ENCODE results near the gene HOXB5.

DNA sequence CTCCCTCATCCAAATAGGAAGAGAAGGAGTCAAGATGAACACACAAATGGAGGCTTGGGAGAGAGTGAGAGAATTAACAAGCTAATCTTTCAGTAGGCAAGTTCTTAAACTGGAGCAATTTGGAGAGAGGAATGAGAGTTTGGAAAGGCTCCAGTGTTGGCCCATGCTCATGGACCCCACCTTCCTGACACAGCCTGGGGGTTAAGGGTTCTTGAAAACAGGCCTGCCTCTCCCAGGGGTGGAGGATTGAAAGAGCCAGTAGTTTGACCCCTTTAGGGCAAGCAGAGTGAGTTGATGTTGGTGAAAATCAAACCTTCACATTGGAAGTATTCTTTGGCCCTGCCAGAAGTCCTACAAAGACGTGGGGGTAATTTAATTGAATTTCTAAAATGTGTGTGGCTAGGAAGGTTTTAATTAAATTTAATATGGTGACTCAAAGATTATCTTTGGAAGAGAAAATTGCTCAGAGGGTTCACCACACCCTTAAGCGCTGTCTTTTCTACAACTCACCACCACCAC, 9.3 kb downstream of the HOXB5 start:
- TF ChIP-seq, protein P1, sequence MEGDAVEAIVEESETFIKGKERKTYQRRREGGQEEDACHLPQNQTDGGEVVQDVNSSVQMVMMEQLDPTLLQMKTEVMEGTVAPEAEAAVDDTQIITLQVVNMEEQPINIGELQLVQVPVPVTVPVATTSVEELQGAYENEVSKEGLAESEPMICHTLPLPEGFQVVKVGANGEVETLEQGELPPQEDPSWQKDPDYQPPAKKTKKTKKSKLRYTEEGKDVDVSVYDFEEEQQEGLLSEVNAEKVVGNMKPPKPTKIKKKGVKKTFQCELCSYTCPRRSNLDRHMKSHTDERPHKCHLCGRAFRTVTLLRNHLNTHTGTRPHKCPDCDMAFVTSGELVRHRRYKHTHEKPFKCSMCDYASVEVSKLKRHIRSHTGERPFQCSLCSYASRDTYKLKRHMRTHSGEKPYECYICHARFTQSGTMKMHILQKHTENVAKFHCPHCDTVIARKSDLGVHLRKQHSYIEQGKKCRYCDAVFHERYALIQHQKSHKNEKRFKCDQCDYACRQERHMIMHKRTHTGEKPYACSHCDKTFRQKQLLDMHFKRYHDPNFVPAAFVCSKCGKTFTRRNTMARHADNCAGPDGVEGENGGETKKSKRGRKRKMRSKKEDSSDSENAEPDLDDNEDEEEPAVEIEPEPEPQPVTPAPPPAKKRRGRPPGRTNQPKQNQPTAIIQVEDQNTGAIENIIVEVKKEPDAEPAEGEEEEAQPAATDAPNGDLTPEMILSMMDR (conservative IDR thresholded peaks at IDR 0.05; ENCODE audit: low read depth, low read length): no peak
- no peak for TF ChIP-seq EZH2 (IDR thresholded peaks at IDR 0.05; ENCODE audit: low read length, unreplicated experiment)

Data from PC-3 (cell line).